Right lobe of liver (tissue), 6 donors: Measurements from ENCODE around the gene DNAI4. TPM values are rescaled to one million over a fixed set of nuclear protein-coding genes. Genes with fewer than 3 reads are reported as not detected.

Experiments
- ATAC-seq, 4 donors: fragments of 200-7000 bp; cut with Tn5 transposase; one replicate each; pipeline ENCODE4 v1.9.1; 2020; ENCODE audit warnings: mild to moderate bottlenecking in 4 of 4, moderate library complexity in 4 of 4
- DNase-seq, 3 donors: peaks; one replicate each; pipeline ENCODE4 v3.0.0-alpha.2; 2020
- H3K27ac ChIP-seq, 3 donors: fragments of 200-600 bp; one replicate each; pipeline ENCODE4 v1.8.0; 2022
- H3K27me3 ChIP-seq, 2 donors: fragments of 200-600 bp; one replicate each; pipeline ENCODE4 v1.8.0; 2022
- H3K36me3 ChIP-seq, 4 donors: fragments of 200-600 bp; sonication (generic) in 1 of 4; one replicate each; pipeline versions ENCODE4 v1.5.1 to v1.8.0; 2017 to 2022; ENCODE audit warnings: control low read depth in 1 of 4
- H3K4me1 ChIP-seq, 4 donors: fragments of 200-600 bp; sonication (generic) in 1 of 4; one replicate each; pipeline versions ENCODE4 v1.5.1 to v1.8.0; 2017 to 2022; ENCODE audit warnings: control low read depth in 1 of 4
- H3K4me3 ChIP-seq, 3 donors: fragments of 200-600 bp; one replicate each; pipeline ENCODE4 v1.8.0; 2022
- H3K9me3 ChIP-seq, 4 donors: fragments of 200-600 bp; sonication (generic) in 1 of 4; one replicate each; pipeline versions ENCODE4 v1.5.1 to v1.8.0; 2017 to 2022; ENCODE audit warnings: control low read depth in 1 of 4
- CTCF ChIP-seq, 4 donors: fragments of 200-600 bp in 3 of 4; fragments of 450-650 bp in 1 of 4; IDR thresholded peaks; one replicate each; pipeline versions ENCODE4 v1.5.1 to v1.8.0; 2016 to 2022; ENCODE audit warnings: antibody characterized with exemption in 4 of 4, mild to moderate bottlenecking in 2 of 4
- POLR2A ChIP-seq: fragments of 450-650 bp; IDR thresholded peaks from one replicate; pipeline ENCODE4 v1.6.1; 2017; ENCODE audit warnings: antibody characterized with exemption, mild to moderate bottlenecking
- WGBS: methylation state at CpG from one replicate; pipeline ENCODE4 v1.1.6; 2018; ENCODE audit warnings: low coverage, low lambda C conversion rate; ENCODE audit not compliant: insufficient coverage; ENCODE audit errors: missing lambda C conversion rate; 5-methylcytosine and 5-hydroxymethylcytosine counted together
- intact Hi-C, 2 donors: fragments of 100-400 bp; cut with DNase I; formaldehyde crosslinking; loops; one replicate each; pipeline versions ENCODE4 v1.11.2 to v1.14.1; 2022
- total RNA-seq, 6 experiments: library from RNA; depleted of rRNA in 2 of 6; stranded (reverse); fragments of >200 nt in 2 of 6; fragmentation: NEBNext Ultra II Directional in 3 of 6; extraction: Animal tissue kit (Norgen Biotek cat#: 25700) in 3 of 6; gene quantifications; one replicate each; pipeline versions ENCODE4 v1.1.0 to v1.2.4, GENCODE V29; 2016 to 2023
- donor health status: DM: no; HTN: yes; CAD: no.
- donor health status: DM: no; HTN: no; CAD: no.
- donor health status: DM: no; HTN: no; CAD: no.
- donor health status: DM: no; HTN: yes; CAD: no.
- donor health status: DM: no; HTN: yes; CAD: no.

DNAI4 gene
- total RNA-seq, 6 experiments from 2014 or later = 0.80 to 3.4 (median 1.4) TPM

DNA sequence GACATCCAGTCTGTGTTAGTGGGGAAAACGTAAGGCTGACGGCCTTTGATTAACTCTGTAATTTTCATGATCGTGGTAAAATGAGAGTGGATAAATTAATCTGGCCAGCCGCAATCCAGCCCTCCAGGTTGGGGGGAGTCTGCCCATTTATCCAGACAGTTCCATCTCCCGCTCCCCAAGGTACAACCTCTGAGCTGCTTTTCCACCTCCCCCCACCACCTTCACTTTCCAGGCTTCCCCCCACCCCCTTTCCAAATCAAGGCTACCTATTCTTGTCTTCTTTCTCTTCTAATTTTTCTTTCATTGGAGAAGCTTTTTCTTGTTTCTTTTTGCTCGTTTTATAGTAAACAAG lies 6.1 kb upstream of the DNAI4 start:
- intact Hi-C loops = no loop called here
- H3K4me3 ChIP-seq = peak overlapping the region; percentile 66 to 72 (median 71)
- TF ChIP-seq POLR2A (no peak), CTCF (IDR thresholded peaks at IDR 0.05) (no peak)
- H3K4me1 ChIP-seq = peaks cover 0 to 35% (median 2%) of the 10 kb centered on the region in 4 donors
- H3K27me3 ChIP-seq = no peaks in the 10 kb centered on the region
- H3K9me3 ChIP-seq = no peaks in the 10 kb centered on the region
- DNase-seq (no peak), ATAC-seq (peak in 3 of 4 donors; percentile 0 to 7 (median 1))
- peak overlapping the region; percentile 82 to 94 (median 91) for H3K27ac ChIP-seq
- 0% methylated on average over 6 of the region's 6 CpGs for WGBS
- H3K36me3 ChIP-seq = no peaks in the 10 kb centered on the region

DNA sequence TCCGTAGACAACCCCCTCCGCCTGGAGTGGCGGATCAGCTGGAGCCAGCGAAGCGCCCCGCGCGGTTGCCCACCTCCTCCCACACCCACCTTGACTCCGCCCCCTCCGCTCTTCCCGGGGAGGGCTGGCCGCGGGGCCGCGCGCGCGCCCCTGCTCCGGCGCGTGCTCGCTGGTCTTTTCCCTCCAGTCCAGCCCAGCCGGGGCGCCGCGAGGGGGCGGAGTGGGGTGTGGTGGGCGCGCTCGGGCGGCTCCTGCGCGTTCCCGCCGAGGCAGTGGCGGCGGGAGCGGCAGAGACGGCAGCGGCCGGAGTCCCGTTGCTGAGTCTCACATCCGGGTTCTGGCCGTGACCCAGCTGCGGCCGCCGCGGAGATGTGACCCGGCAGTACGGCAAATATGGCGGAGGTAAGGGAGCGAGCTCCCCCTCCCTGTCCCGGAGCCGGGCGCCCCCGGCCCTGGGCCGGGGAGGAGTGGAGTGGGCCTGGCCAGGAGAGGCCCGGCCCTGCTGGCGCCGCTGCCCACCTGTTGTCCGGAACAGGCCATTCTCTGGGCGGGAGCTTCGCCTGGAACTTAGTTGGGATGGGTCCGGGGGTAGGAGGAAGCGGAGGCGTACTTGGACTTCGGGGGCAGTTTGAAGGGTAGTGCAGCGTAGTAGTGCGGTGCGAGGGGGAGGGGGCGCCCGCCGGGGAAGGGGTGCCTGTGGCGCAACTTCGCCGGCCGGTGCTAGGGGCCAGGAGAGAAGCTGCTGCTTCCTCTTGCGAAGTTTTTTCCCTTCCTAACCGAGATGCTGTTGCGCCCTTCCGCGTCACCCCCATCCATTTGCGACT lies 5.6 kb upstream of the DNAI4 start:
- H3K4me1 ChIP-seq = peaks cover 0 to 31% (median 2%) of the 10 kb centered on the region in 4 donors
- intact Hi-C loops = no loop called here
- ATAC-seq (peak; percentile 77 to 91 (median 86)), DNase-seq (peak; percentile 97 to 98 (median 97))
- H3K27ac ChIP-seq = peak overlapping the region; percentile 82 to 94 (median 91)
- peak; percentile 83 for TF ChIP-seq POLR2A
- TF ChIP-seq CTCF (IDR thresholded peaks at IDR 0.05) = peak; percentile 25 to 59 (median 47)
- 0% methylated on average over 8 of the region's 83 CpGs for WGBS
- no peaks in the 10 kb centered on the region for H3K27me3 ChIP-seq
- no peaks in the 10 kb centered on the region for H3K9me3 ChIP-seq
- H3K36me3 ChIP-seq = no peaks in the 10 kb centered on the region
- peak overlapping the region; percentile 66 to 72 (median 71) for H3K4me3 ChIP-seq

GRCh38 chr1:66929691-66929998 lies 5.0 kb upstream of the DNAI4 start:
- H3K9me3 ChIP-seq = no peaks in the 10 kb centered on the region
- H3K36me3 ChIP-seq = no peaks in the 10 kb centered on the region
- ATAC-seq (no peak), DNase-seq (no peak)
- H3K4me3 ChIP-seq = peak overlapping the region; percentile 66 to 72 (median 71)
- TF ChIP-seq CTCF (IDR thresholded peaks at IDR 0.05) (no peak), POLR2A (no peak)
- peak overlapping the region in 2 of 3 donors; percentile 91 to 94 for H3K27ac ChIP-seq
- H3K4me1 ChIP-seq = peaks cover 0 to 28% (median under 1%) of the 10 kb centered on the region in 4 donors
- 7% methylated on average over 9 of the region's 9 CpGs for WGBS
- intact Hi-C loops = no loop called here
- H3K27me3 ChIP-seq = no peaks in the 10 kb centered on the region

DNA sequence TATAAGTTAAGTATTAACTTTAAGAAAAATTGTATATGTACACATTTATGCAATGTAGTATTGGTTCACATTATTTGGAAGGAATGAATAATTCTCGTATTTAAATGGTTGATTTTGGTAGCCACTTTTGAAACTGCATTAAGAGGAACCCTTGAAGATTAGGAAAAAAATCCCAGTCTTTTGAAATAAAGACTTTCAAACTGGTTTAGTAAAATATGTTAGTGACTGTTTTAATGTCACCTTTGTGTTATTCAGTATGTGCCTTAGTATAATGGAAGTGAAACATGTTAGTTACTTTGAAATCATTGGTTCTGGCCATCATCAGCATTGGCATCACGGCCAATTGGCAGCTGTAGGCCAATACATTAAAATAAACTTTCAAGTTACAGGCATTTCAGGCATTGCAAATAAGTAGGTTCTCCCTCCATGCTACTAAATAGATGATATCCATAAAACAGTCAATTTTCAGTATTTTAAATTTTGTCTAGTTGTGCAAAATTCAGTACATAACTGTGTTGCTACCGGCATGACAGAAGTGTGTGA lies 4.6 kb upstream of the DNAI4 start:
- Histone ChIP-seq H3K4me3 (peak overlapping the region; percentile 66 to 72 (median 71)), H3K27me3 (no peaks in the 10 kb centered on the region), H3K27ac (peak overlapping the region in 2 of 3 donors; percentile 91 to 94), H3K4me1 (peaks cover 0 to 28% (median 0%) of the 10 kb centered on the region in 4 donors), H3K9me3 (no peaks in the 10 kb centered on the region), H3K36me3 (no peaks in the 10 kb centered on the region)
- intact Hi-C loops = no loop called here
- 47% methylated on average over 3 of the region's 3 CpGs for WGBS
- ATAC-seq (no peak), DNase-seq (no peak)
- no peak for TF ChIP-seq POLR2A
- no peak for TF ChIP-seq CTCF (IDR thresholded peaks at IDR 0.05)
